ENCODE data around the gene COL23A1. TPM values are rescaled to one million over a fixed set of nuclear protein-coding genes. Genes with fewer than 3 reads are reported as not detected.

Gene COL23A1
- total RNA-seq, 4 donors from 2014 or later = 0.83 to 1.8 (median 1.5) TPM

GRCh38 chr5:178284093-178284675, 306.0 kb downstream of the COL23A1 start:
- Histone ChIP-seq H3K9me3 (peaks cover 0 to 12% (median 9%) of the 10 kb centered on the region in 4 donors), H3K27ac (replicated peaks in 1 of 4) (no peak overlapping the region), H3K36me3 (no peaks in the 10 kb centered on the region), H3K4me1 (peaks cover 5 to 16% (median 11%) of the 10 kb centered on the region in 4 donors), H3K27me3 (peaks cover 0 to 13% (median 0%) of the 10 kb centered on the region in 4 donors), H3K4me3 (no peak overlapping the region)
- TF ChIP-seq POLR2A (IDR thresholded peaks at IDR 0.05; ENCODE audit: low read depth) (no peak), CTCF (IDR thresholded peaks at IDR 0.05) (peak in 2 of 3 experiments; percentile 25 to 53), POLR2AphosphoS5 (IDR thresholded peaks at IDR 0.05) (no peak)
- no peak for DNase-seq (ENCODE audit: extremely low spot score)
- intact Hi-C loops (cut with DNase I) = loop anchor here (10.0 kb wide), 1 partner anchor 551 kb away; no protein-coding TSS in a partner anchor
- 58% methylated on average over 3 of the region's 3 CpGs for WGBS

GRCh38 chr5:178283520-178283919, 306.7 kb downstream of the COL23A1 start:
- 86% methylated on average over 3 of the region's 3 CpGs for WGBS
- no peak for TF ChIP-seq POLR2A (IDR thresholded peaks at IDR 0.05; ENCODE audit: low read depth)
- intact Hi-C loops (cut with DNase I) = loop anchor here (10.0 kb wide), 1 partner anchor 551 kb away; no protein-coding TSS in a partner anchor

GRCh38 chr5:178282391-178282790, 307.8 kb downstream of the COL23A1 start:
- no peak overlapping the region for H3K4me3 ChIP-seq
- H3K27ac ChIP-seq (replicated peaks in 1 of 4) = no peak overlapping the region
- peaks cover 5 to 10% (median 8%) of the 10 kb centered on the region in 4 donors for H3K4me1 ChIP-seq
- no peak for TF ChIP-seq POLR2A (IDR thresholded peaks at IDR 0.05; ENCODE audit: low read depth)
- TF ChIP-seq EP300 (IDR thresholded peaks at IDR 0.05) = no peak
- TF ChIP-seq POLR2AphosphoS5 (IDR thresholded peaks at IDR 0.05) = no peak
- no peak for TF ChIP-seq CTCF (IDR thresholded peaks at IDR 0.05)
- 93% methylated on average over 2 of the region's 4 CpGs for WGBS
- DNase-seq (ENCODE audit: extremely low spot score) = no peak
- intact Hi-C loops (cut with DNase I) = loop anchor here (10.0 kb wide), 1 partner anchor 552 kb away; no protein-coding TSS in a partner anchor
- H3K36me3 ChIP-seq = no peaks in the 10 kb centered on the region
- H3K27me3 ChIP-seq = peaks cover 0 to 26% (median 0%) of the 10 kb centered on the region in 4 donors
- H3K9me3 ChIP-seq = peaks cover 0 to 12% (median 9%) of the 10 kb centered on the region in 4 donors

More at GRCh38 chr5:178283520-178283919, 306.7 kb downstream of the COL23A1 start:
- Histone ChIP-seq H3K36me3 (no peaks in the 10 kb centered on the region), H3K9me3 (peaks cover 0 to 12% (median 9%) of the 10 kb centered on the region in 4 donors), H3K4me1 (peaks cover 5 to 10% (median 8%) of the 10 kb centered on the region in 4 donors), H3K27me3 (peaks cover 0 to 20% (median 0%) of the 10 kb centered on the region in 4 donors), H3K4me3 (no peak overlapping the region), H3K27ac (replicated peaks in 1 of 4) (no peak overlapping the region)
- no peak for DNase-seq (ENCODE audit: extremely low spot score)

GRCh38 chr5:178281331-178281730, 308.9 kb downstream of the COL23A1 start:
- Histone ChIP-seq H3K27me3 (peaks cover 0 to 28% (median 0%) of the 10 kb centered on the region in 4 donors), H3K9me3 (peaks cover 0 to 12% (median 9%) of the 10 kb centered on the region in 4 donors), H3K4me3 (no peak overlapping the region), H3K4me1 (peaks cover 5 to 10% (median 8%) of the 10 kb centered on the region in 4 donors), H3K36me3 (no peaks in the 10 kb centered on the region), H3K27ac (replicated peaks in 1 of 4) (no peak overlapping the region)
- 87% methylated on average over 19 of the region's 19 CpGs for WGBS
- TF ChIP-seq POLR2AphosphoS5 (IDR thresholded peaks at IDR 0.05) (no peak), EP300 (IDR thresholded peaks at IDR 0.05) (no peak), CTCF (IDR thresholded peaks at IDR 0.05) (no peak), POLR2A (IDR thresholded peaks at IDR 0.05; ENCODE audit: low read depth) (no peak)
- intact Hi-C loops (cut with DNase I) = loop anchor here (2.0 to 10.0 kb wide), 2 partner anchors 309 to 553 kb away; partner anchors contain the start of gene COL23A1
- no peak for DNase-seq (ENCODE audit: extremely low spot score)

- intact Hi-C loops (cut with DNase I) = loop anchor here (1.0 to 10.0 kb wide), 3 partner anchors 270 to 554 kb away; partner anchors contain the start of gene COL23A1
- peaks cover 0 to 16% (median 15%) of the 10 kb centered on the region in 4 donors for H3K9me3 ChIP-seq
- H3K27ac ChIP-seq (replicated peaks in 1 of 4) = no peak overlapping the region
- 84% methylated on average over 4 of the region's 9 CpGs for WGBS
- peaks cover 0 to 33% (median 0%) of the 10 kb centered on the region in 4 donors for H3K27me3 ChIP-seq
- H3K4me1 ChIP-seq = peaks cover 5 to 10% (median 8%) of the 10 kb centered on the region in 4 donors
- TF ChIP-seq POLR2AphosphoS5 (IDR thresholded peaks at IDR 0.05) (no peak), CTCF (IDR thresholded peaks at IDR 0.05) (no peak), POLR2A (IDR thresholded peaks at IDR 0.05; ENCODE audit: low read depth) (no peak), EP300 (IDR thresholded peaks at IDR 0.05) (no peak)
- DNase-seq (ENCODE audit: extremely low spot score) = no peak
- no peak overlapping the region for H3K4me3 ChIP-seq
- H3K36me3 ChIP-seq = no peaks in the 10 kb centered on the region
These were observed 309.6 kb downstream of the COL23A1 start for GRCh38 chr5:178280631-178281030.
